ENCODE data around the gene RHOF.

DNA sequence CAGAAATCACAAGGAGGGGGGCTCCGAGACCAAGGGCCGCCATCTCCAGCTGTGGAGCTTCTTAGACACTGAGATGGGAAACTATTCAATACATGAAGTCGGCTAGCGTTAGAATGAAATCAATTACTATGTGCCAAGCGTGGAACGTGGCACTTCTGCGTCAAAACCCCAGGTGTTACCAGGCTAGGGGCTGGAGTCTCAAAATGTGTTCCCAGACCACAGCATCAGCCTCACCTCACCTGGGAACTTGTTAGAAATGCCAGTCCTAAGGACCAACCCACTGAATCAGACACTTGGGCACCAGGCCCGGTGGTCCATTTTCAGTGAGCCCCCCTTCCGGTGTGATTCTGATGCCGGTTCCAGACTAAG is 5.3 kb upstream of the RHOF start:
- TF ChIP-seq, protein P1, sequence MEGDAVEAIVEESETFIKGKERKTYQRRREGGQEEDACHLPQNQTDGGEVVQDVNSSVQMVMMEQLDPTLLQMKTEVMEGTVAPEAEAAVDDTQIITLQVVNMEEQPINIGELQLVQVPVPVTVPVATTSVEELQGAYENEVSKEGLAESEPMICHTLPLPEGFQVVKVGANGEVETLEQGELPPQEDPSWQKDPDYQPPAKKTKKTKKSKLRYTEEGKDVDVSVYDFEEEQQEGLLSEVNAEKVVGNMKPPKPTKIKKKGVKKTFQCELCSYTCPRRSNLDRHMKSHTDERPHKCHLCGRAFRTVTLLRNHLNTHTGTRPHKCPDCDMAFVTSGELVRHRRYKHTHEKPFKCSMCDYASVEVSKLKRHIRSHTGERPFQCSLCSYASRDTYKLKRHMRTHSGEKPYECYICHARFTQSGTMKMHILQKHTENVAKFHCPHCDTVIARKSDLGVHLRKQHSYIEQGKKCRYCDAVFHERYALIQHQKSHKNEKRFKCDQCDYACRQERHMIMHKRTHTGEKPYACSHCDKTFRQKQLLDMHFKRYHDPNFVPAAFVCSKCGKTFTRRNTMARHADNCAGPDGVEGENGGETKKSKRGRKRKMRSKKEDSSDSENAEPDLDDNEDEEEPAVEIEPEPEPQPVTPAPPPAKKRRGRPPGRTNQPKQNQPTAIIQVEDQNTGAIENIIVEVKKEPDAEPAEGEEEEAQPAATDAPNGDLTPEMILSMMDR (IDR thresholded peaks at IDR 0.05), result no peak
- TF ChIP-seq ZFX (IDR thresholded peaks at IDR 0.05; ENCODE audit: borderline replicate concordance), result no peak

Measured in 22Rv1 (cell line).